Measurements from ENCODE around the gene YY1. TPM values are rescaled to one million over a fixed set of nuclear protein-coding genes. Genes with fewer than 3 reads are reported as not detected.
A peak's percentile ranks its signal among the peaks of the same experiment; 100 is the strongest.
"Not testable (repeated sequence)": the region's sequence is repeated elsewhere in the genome, so short reads cannot be mapped to it uniquely, and the experiment has no call there.

YY1 gene
- total and polyA plus RNA-seq, 9 of the 15 experiments (the other 6 are each of a cell fraction or from before 2014, with no cell fraction given) = 20.8 to 74.2 (median 46.7) TPM

GRCh38 chr14:100312110-100312876, 73.3 kb downstream of the YY1 start:
- peaks cover 10 to 23% of the 10 kb centered on the region in 2 experiments; a peak in 4 of 5 replicates for H3K4me1 ChIP-seq (replicated peaks in 1 of 2; ENCODE audit: control insufficient read depth in 2 of 2, insufficient read depth in 2 of 2, low read length in 2 of 2)
- not testable (repeated sequence) for H3K27ac ChIP-seq (ENCODE audit: extremely low read depth, low read depth, low read length); H3K4me3 ChIP-seq

More at GRCh38 chr14:100312110-100312876, 73.3 kb downstream of the YY1 start:
- H3K9me3 ChIP-seq (replicated peaks; ENCODE audit: control insufficient read depth, insufficient read depth, low read depth, low read length); H4K20me1 ChIP-seq (replicated peaks; ENCODE audit: control insufficient read depth, insufficient read depth, low read length); CTCF ChIA-PET (ENCODE audit: low intra/inter-chr PET ratio); H3K9me1 ChIP-seq (ENCODE audit: control insufficient read depth, insufficient read depth, low read length); in situ Hi-C loops (cut with MboI); H3K79me2 ChIP-seq (ENCODE audit: control insufficient read depth, insufficient read depth, low read length); H3K27me3 ChIP-seq (ENCODE audit: control insufficient read depth in 2 of 2, insufficient read depth in 2 of 2, low read length in 2 of 2); intact Hi-C loops (cut with micrococcal nuclease); FAIRE-seq; BruUV-seq (replicated peaks); H3K4me2 ChIP-seq (ENCODE audit: insufficient read depth, low read length); H3K36me3 ChIP-seq (ENCODE audit: control insufficient read depth, insufficient read depth, low read length); TF ChIP-seq TEAD4 (CRISPR knock-in tag; IDR thresholded peaks at IDR 0.05; ENCODE audit: borderline replicate concordance): not testable (repeated sequence)
- WGBS (ENCODE audit: insufficient coverage, low coverage, missing lambda C conversion rate) = 11% methylated on average over 14 of the region's 18 CpGs
- Histone ChIP-seq H3K9ac (ENCODE audit: insufficient read depth in 1 of 2, low read depth in 2 of 2, low read length in 2 of 2) (peak overlapping the region in 1 of 2 experiments; percentile 81; a peak in 1 of 4 replicates), H2AFZ (ENCODE audit: low read depth, low read length) (peak overlapping the region; percentile 59; the same call in 1 of the 2 replicates)
- ATAC-seq = peak; percentile 30; the same call in 2 of the 3 replicates
- POLR2A ChIA-PET = interaction anchor here (1.1 to 1.6 kb wide), 2 partner anchors 19 to 20 kb away, joined by 4 read pairs; no protein-coding TSS in a partner anchor
- TF ChIP-seq MAX (CRISPR knock-in tag; IDR thresholded peaks at IDR 0.05) = peak; percentile 80
- peak; percentile 39 for TF ChIP-seq CBFA2T2 (conservative IDR thresholded peaks at IDR 0.05)
- TF ChIP-seq TCF3 (CRISPR knock-in tag; IDR thresholded peaks at IDR 0.05) = peak; percentile 79
- 0 out of 2 replicates have a peak, but pooled peaks have one; percentile 3 for TF ChIP-seq CXXC5 (CRISPR knock-in tag; IDR thresholded peaks at IDR 0.05)
- 0 out of 2 replicates have a peak, but pooled peaks have one; percentile 20 for TF ChIP-seq SPI1 (IDR thresholded peaks at IDR 0.05; ENCODE audit: borderline replicate concordance, low read depth, low read length)
- TF ChIP-seq CBFA2T3 (IDR thresholded peaks at IDR 0.05) = peak; percentile 49
- 0 out of 2 replicates have a peak, but pooled peaks have one; percentile 10 for TF ChIP-seq TEAD4 (IDR thresholded peaks at IDR 0.05; ENCODE audit: low read length)
- peak; percentile 59 for TF ChIP-seq GATA2 (CRISPR knock-in tag; IDR thresholded peaks at IDR 0.05)
- DNase-seq (ENCODE audit: extremely low read depth in 1 of 4, low spot score in 3 of 4) = peak in 1 of 4 experiments; percentile 37
